ENCODE measurements around the gene HGFAC.

HGFAC gene

DNA sequence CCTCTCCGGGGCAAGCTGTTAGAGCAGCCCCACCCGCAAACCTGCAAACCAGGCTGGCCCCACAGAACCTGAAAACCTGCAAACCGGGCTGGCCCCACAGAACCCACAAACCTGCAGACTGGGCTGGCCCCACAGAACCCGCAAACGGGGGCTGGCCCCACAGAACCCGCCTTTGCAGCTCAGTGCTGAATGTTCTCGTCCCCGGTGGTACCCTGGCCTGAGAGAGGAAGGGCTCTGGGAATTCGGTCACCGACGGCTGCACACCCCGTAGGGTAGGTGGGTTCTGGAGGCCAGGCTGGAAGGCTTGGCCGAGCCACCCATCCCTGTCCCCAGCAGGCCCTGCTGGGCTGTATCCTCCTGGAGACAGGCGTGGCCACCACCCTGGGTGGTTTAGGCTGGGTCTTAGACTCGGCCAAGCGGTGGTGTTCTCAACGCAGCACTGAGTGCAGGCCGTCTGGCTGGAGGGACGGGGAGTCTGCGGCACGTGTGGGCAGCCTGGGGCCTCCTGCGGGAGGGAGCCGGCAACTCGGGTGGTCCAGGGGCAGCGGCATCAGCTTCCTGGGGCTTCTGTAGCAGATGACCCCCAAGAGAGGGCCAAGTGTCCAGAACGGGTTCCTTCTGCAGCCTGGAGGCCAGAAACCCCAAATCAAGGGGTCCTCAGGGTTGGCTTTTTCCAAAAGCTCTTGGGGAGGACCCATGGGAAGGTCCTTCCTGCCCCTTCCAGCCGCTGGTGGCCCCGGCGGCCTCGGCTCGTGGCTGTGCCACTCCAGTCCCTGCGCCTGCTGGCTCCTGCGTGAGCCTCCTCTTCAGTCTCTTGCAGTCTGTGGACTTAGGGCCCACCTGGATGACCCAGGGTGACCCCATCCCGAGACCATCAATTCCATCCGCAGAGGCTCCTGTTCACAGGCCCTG, 36.9 kb downstream of the HGFAC start:
- no peak overlapping the region for H3K4me3 ChIP-seq (ENCODE audit: control insufficient read depth, low read depth, low read length)
- DNase-seq (ENCODE audit: low read depth), result no peak
- TF ChIP-seq, protein P1, sequence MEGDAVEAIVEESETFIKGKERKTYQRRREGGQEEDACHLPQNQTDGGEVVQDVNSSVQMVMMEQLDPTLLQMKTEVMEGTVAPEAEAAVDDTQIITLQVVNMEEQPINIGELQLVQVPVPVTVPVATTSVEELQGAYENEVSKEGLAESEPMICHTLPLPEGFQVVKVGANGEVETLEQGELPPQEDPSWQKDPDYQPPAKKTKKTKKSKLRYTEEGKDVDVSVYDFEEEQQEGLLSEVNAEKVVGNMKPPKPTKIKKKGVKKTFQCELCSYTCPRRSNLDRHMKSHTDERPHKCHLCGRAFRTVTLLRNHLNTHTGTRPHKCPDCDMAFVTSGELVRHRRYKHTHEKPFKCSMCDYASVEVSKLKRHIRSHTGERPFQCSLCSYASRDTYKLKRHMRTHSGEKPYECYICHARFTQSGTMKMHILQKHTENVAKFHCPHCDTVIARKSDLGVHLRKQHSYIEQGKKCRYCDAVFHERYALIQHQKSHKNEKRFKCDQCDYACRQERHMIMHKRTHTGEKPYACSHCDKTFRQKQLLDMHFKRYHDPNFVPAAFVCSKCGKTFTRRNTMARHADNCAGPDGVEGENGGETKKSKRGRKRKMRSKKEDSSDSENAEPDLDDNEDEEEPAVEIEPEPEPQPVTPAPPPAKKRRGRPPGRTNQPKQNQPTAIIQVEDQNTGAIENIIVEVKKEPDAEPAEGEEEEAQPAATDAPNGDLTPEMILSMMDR (IDR thresholded peaks at IDR 0.05; ENCODE audit: control insufficient read depth, insufficient read depth, low read depth, low read length, missing control alignments), result no peak

DNA sequence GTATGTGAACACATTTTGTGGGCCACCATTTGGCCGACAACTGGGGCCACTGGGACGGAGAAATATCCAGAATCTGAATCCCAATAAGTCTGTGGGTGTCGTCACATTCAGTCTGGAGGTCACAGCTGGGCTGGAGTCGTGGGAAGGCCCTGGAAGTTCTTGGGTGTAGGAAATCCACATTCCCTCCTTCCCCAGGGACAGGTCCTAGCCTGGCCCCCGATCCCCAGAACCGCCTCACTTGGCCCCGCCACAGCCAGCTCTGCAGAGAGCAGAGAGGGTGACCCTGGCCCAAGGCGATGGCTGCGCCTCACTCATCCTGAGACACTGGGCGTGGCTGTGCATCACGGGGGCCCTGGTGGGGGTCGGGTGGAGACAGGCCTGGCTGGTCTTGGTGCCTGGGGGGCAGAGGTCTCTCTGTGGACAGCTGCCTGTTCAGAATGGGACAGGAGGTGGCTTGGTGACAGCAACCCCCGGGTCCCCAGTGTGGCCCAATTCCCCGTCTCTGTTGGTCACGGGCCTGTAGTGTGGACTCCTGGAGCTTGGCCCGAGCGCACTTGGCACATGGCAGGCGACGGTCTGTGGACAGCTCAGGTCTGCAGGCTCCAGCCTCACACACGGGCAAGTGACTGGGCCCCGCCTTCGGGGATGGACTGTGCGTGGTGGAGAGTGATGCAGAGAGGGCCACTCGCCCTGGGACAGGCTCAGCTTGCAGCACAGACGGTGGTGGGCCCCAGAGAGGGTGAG, 37.8 kb downstream of the HGFAC start:
- no peak for DNase-seq (ENCODE audit: low read depth)
- no peak overlapping the region for H3K4me3 ChIP-seq (ENCODE audit: control insufficient read depth, low read depth, low read length)
- TF ChIP-seq, protein P1 (IDR thresholded peaks at IDR 0.05; ENCODE audit: control insufficient read depth, insufficient read depth, low read depth, low read length, missing control alignments), result no peak

DNA sequence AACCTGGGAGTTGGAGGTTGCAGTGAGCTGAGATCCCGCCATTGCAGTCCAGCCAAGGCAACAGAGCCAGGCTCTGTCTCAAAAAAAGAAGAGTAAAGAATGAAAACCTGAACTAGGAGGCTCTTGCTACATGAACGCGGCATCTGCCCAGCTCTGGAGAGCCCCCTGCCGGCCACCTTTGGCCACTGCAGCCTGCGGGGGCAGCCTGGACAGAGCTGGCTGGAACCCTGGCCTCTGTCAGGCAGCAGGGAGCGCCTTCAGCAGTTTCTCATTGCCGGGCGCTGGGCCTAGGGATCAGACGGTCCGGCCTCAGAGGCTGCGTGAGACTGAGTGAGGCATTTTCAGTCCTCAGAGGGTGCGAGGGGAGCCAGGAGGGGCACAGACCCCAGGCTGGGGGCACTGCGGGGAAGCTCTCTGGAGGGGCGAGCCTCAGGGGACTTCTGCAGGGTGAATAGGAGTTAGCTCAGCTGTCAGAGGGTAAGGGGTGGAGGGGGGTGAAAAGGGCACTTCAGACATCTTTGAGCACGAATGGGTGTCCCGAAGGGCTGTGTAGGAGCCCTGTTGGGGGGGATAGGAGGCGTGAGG, 38.9 kb downstream of the HGFAC start:
- TF ChIP-seq, protein P1 (IDR thresholded peaks at IDR 0.05; ENCODE audit: control insufficient read depth, insufficient read depth, low read depth, low read length, missing control alignments), result peak; percentile 100
- no peak for DNase-seq (ENCODE audit: low read depth)
- H3K4me3 ChIP-seq (ENCODE audit: control insufficient read depth, low read depth, low read length), result no peak overlapping the region

DNA sequence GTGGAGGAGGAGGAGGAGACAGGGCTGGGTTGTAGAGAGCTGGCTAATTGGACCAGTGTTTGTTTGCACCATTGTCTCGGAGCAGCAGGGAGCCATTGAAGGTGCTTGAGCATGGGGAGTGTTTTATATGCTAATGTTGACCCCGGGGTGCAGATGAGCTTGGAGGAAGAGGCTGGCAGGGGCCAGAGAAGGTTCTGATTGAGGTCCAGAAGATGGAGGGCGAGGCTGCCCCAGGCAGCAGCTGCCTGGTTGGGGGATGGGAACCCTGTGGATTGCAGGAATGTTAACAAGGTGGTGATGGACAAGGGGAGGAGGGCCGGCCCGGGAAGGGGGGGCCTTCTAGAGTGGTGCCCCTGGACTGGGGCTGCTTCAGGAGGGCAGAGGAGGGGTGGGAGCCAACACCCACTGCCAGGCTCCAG, 39.4 kb downstream of the HGFAC start:
- TF ChIP-seq, protein P1 (IDR thresholded peaks at IDR 0.05; ENCODE audit: control insufficient read depth, insufficient read depth, low read depth, low read length, missing control alignments), result no peak
- H3K4me3 ChIP-seq (ENCODE audit: control insufficient read depth, low read depth, low read length), result no peak overlapping the region
- no peak for DNase-seq (ENCODE audit: low read depth)

- TF ChIP-seq, protein P1 (IDR thresholded peaks at IDR 0.05; ENCODE audit: control insufficient read depth, insufficient read depth, low read depth, low read length, missing control alignments), result no peak
- no peak overlapping the region for H3K4me3 ChIP-seq (ENCODE audit: control insufficient read depth, low read depth, low read length)
- DNase-seq (ENCODE audit: low read depth), result no peak
Observed at GRCh38 chr4:3481783-3482393, 40.1 kb downstream of the HGFAC start.

- H3K4me3 ChIP-seq (ENCODE audit: control insufficient read depth, low read depth, low read length), result no peak overlapping the region
- TF ChIP-seq, protein P1 (IDR thresholded peaks at IDR 0.05; ENCODE audit: control insufficient read depth, insufficient read depth, low read depth, low read length, missing control alignments), result no peak
- DNase-seq (ENCODE audit: low read depth), result no peak
Observed at GRCh38 chr4:3482707-3483106, 40.9 kb downstream of the HGFAC start.
